GM21423 (cell line): Measurements from ENCODE around the gene VPS13D.
"Not testable (repeated sequence)": the region's sequence is repeated elsewhere in the genome, so short reads cannot be mapped to it uniquely, and the experiment has no call there.

Source experiments
- ATAC-seq: cut with Tn5 transposase; IDR thresholded peaks from one replicate; pipeline ENCODE4 v1.9.1; 2021; ENCODE audit warnings: mild to moderate bottlenecking, moderate library complexity; ENCODE audit not compliant: unreplicated experiment

VPS13D gene

DNA sequence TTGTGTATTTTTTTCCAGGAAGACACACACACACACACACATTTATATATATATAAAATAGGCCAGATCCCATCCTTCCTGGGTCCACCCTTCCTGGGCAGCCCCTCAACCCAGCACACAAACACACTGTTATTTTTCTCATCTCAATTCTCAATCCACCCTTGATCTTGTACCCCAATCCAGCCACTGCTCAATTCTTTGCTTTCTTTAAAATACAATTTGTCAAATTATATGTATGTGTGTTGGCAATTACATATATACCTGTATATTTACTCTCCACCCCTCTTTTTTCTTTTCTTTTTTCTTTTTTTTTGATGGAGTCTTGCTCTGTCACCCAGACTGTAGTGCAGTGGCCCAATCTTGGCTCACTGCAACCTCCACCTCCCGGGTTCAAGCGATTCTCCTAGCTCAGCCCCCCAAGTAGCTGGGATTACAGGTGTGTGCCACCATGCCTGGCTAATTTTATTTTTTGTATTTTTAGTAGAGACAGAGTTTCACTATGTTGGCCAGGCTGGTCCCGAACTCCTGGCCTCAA is 299.9 kb downstream of the VPS13D start:
- ATAC-seq = no peak

DNA sequence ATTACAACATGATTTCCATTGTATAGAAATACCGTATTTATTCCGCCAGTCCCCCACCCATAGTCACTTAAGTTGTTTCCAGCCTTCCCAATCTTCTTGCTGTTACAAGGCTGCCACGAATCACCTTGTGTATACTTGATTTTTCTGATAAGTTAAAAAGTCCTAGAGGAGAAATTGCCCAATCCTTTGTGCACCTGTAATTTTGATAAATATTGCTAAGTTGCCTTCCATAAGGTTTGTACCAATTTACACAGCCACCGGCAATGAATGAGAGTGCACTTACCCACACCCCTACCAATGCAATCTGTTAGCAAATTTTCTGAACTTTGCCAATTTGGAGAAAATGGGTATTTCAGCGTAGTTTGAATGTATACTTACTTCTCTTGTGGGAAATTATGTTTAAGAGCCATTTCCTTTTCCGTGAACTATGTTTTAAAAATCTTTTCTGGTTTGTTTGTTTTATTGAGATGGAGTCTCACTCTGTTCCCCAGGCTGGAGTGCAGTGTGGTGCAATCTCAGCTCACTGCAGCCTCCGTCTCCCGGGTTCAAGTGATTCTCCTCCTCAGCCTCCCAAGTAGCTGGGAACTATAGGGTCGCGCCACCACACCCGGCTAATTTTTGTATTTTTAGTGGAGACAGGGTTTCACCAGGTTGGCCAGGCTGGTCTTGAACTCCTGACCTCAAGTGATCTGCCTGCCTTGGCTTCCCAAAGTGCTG is 300.8 kb downstream of the VPS13D start:
- no peak for ATAC-seq

DNA sequence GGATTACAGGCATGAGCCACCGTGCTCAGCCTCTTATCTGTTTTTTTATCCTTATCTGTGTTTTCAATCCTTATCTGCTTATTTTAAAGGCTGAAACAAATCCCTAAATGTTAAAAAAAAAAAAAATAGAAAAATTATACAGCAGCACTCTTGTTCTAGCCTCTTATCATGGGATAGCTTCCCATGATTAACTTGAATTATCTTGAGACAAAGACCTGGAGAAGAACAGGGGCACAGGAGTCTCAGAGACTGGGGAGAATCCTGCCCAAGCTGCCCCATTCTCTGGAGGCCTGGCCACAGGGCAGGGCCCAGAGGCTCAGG is 301.3 kb downstream of the VPS13D start:
- no peak for ATAC-seq

DNA sequence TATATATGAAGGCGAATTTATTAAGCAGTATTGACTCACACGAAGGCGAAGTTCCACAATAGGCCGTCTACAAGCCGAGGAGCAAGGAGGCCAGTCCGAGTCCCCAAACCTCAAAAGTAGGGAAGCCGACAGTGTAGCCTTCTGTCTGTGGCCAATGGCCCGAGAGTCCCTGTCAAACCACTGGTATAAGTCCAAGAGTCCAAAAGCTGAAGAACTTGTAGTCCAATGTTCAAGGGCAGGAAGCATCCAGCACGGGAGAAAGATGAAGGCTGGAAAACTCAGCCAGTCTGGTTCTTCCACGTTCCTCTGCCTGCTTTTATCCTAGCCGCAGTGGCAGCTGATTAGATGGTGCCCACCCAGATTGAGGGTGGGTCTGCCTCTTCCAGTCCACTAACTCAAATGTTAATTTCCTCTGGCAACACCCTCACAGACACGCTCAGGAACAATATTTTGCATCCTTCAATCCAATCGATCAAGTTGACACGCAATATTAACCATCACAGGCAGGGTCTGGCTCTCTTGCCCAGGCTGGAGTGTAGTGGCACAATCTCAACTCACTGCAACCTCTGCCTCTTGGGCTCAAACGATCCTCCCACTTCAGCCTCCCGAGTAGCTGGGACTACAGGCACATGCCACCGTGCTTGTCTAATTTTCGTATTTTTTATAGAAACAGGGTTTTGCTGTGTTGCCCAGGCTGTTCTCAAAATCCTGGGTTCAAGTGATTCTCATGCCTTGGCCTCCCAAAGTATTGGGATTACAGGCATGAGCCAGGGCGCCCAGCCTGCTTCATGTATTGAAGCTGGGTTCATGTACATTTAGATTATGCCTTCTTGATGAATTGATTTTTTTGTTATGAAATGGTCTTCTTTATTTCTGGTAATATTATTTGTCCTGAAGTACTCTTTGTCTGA is 302.8 kb downstream of the VPS13D start:
- ATAC-seq = no peak

DNA sequence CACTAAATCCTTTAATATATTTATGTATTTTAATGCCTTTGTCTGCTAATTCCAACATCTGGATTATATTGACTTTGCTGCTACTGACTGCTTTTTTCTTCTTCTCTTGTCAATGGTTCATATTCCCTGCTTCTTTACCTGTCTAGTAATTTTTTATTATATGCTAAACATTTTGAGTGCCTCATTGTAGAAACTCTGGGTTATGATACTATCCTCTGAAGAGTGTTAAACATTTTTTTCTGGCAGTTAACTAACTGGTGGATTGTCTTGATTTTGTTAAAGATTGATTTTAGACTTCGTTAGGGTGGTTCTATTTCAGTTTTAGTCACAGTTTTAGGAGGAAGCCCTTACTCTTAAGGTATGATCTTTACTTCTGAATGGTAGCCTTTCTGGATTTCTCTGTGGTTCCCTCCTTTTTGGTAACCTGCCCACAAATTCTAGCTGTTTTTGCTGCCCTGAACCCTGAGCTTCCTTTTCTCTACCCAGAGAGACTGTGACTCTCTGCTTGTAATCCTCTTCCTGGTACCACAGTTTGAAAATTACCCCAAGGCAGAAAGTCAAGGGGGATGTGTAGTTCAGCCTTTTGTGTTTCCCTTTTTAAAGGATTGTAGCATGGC is 306.3 kb downstream of the VPS13D start:
- ATAC-seq = no peak

- no peak for ATAC-seq
Measured at GRCh38 chr1:12537294-12537693, 307.5 kb downstream of the VPS13D start.

- ATAC-seq = no peak
Measured at GRCh38 chr1:12537906-12538461, 308.2 kb downstream of the VPS13D start.

GRCh38 chr1:12538536-12538935 is 308.7 kb downstream of the VPS13D start:
- ATAC-seq = not testable (repeated sequence)

GRCh38 chr1:12539320-12539704 is 309.5 kb downstream of the VPS13D start:
- no peak for ATAC-seq

GRCh38 chr1:12539705-12540579 is 310.1 kb downstream of the VPS13D start:
- no peak for ATAC-seq

GRCh38 chr1:12540580-12541273 is 310.9 kb downstream of the VPS13D start:
- ATAC-seq = no peak

- ATAC-seq = no peak
Measured at GRCh38 chr1:12541274-12542137, 311.7 kb downstream of the VPS13D start.

DNA sequence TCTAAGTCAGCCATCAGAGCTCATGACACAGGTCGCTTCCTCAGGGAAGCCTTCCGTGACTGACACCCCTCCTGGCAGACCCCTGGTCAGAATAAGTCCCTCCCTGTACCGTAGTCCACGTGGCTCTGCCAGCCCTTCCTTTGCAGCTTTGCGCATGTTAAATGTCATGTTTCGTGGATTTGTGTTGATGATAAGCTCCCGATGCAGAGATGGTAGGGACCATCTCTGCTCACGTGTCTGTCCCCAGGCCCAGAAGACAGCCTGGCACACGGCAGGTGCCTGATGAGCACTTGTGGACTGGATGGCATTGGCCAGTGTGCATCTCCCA is 312.3 kb downstream of the VPS13D start:
- no peak for ATAC-seq

DNA sequence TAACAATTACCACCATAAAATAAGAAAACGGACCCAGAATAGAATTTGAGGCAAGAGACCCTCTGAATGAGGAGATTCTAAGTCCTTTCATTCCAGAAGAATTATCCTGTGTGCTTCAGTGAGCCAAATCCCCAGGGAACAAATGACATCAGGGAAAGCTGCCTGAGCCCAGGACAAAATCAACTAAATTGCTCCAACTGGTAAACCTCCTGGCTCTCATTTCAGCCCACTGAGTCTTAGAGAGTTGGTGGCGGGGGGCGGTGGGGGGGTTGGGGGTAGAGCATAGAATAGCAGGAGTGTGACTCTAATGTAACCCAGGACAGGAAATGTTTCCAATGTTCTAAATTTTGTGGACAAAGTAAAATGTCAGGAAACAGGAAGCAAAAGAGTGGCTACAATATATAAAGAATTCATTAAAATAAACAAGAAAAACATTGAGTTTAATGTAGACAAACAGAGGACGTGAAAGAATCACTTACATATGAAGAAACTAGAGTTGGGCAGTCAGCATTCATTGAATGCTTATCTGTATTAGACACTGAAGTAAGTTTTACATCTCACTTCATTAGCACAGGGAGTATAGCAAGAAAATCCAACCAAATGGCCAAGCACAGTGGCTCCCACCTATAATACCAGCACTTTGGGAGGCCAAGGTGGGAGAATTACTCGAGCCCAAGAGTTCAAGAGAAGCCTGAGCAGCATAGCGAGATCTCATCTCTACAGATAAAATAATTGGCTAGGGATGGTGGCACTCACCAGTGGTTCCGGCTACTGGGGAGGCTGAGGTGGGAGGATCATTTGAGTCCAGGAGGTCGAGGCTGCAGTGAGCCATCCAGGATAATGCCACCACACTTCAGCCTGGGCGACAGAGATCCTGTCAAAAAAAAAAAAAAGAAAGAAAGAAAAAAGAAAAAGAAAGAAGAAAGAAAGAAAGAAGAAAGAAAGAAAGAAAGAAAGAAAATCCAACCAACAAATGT is 313.1 kb downstream of the VPS13D start:
- ATAC-seq = no peak

- no peak for ATAC-seq
Measured at GRCh38 chr1:12543740-12544154, 313.9 kb downstream of the VPS13D start.

GRCh38 chr1:12544357-12544756 is 314.5 kb downstream of the VPS13D start:
- ATAC-seq = no peak

DNA sequence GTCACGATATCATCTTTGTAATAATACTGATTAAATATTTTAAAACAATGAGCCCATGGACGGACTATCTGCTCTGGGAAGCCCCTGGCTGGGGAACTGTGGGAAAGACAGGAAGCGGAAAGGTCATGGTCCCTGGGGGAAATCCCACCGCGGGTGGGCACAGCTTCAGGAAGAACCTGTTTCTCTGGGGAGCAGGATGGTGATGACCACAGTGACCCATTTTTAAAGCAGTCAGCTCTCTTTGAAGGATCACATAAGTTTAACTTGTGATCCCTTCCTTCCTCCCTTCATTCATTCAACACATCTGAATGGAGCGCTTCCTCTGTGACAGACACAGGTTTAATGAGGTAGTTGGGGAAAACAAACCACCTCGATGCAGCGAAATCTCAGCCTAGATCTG is 315.2 kb downstream of the VPS13D start:
- ATAC-seq = no peak
